Gastroesophageal sphincter (tissue), 4 donors: ENCODE results near the gene ATXN3L. TPM values are rescaled to one million over a fixed set of nuclear protein-coding genes. Genes with fewer than 3 reads are reported as not detected.

ENCODE experiments used
- ATAC-seq: fragments of 150-250 bp; one replicate; pipeline ENCODE4 v1.9.1; 2016; ENCODE audit warnings: mild to moderate bottlenecking, moderate library complexity
- H3K27ac ChIP-seq, 4 donors: fragments of 200-600 bp; sonication (generic) in 3 of 4; 1 replicate in 3 of 4; 2 replicates in 1 of 4; pipeline ENCODE4 v1.5.1; 2016 to 2019
- H3K27me3 ChIP-seq: fragments of 200-600 bp; sonication (generic); one replicate; pipeline ENCODE4 v1.5.1; 2019
- H3K36me3 ChIP-seq, 2 donors: fragments of 200-600 bp; sonication (generic); one replicate each; pipeline ENCODE4 v1.5.1; 2019; ENCODE audit warnings: control low read depth in 1 of 2
- H3K4me1 ChIP-seq, 3 donors: fragments of 200-600 bp; sonication (generic); 1 replicate in 2 of 3; 2 replicates in 1 of 3; pipeline ENCODE4 v1.5.1; 2016 to 2019; ENCODE audit warnings: control low read depth in 2 of 3
- H3K4me3 ChIP-seq, 2 donors: fragments of 200-600 bp; sonication (generic); one replicate each; pipeline ENCODE4 v1.5.1; 2019; ENCODE audit warnings: mild to moderate bottlenecking in 1 of 2, moderate library complexity in 1 of 2
- H3K9me3 ChIP-seq, 3 donors: fragments of 200-600 bp; sonication (generic); one replicate each; pipeline ENCODE4 v1.5.1; 2017 to 2019; ENCODE audit warnings: control low read depth in 2 of 3
- EP300 ChIP-seq: sonication (generic); formaldehyde crosslinking; IDR thresholded peaks from one replicate; pipeline ENCODE4 v1.6.1; 2017; ENCODE audit warnings: antibody characterized with exemption, mild to moderate bottlenecking
- POLR2A ChIP-seq, 2 donors: fragments of 450-650 bp; IDR thresholded peaks; one replicate each; pipeline ENCODE4 v1.6.1; 2017; ENCODE audit warnings: antibody characterized with exemption in 2 of 2, mild to moderate bottlenecking in 2 of 2, moderate library complexity in 1 of 2
- POLR2AphosphoS5 ChIP-seq: sonication (generic); formaldehyde crosslinking; IDR thresholded peaks from one replicate; pipeline ENCODE4 v1.6.1; 2017; ENCODE audit warnings: antibody characterized with exemption
- WGBS, 2 donors: methylation state at CpG; one replicate each; pipeline ENCODE4 v1.1.5; 2018; ENCODE audit warnings: low coverage in 1 of 2; 5-methylcytosine and 5-hydroxymethylcytosine counted together
- total RNA-seq, 4 donors: library from RNA; depleted of rRNA; stranded (reverse); fragments of >200 nt; gene quantifications; one replicate each; pipeline ENCODE4 v1.1.0, GENCODE V29; 2016
- TF ChIP-seq, protein P1 (sequence below), 4 experiments: fragments of 200-600 bp in 2 of 4; fragments of 450-650 bp in 2 of 4; sonication (generic) in 1 of 4; IDR thresholded peaks; one replicate each; pipeline ENCODE4 v1.5.1; 2017 to 2019; ENCODE audit warnings: antibody characterized with exemption in 4 of 4, mild to moderate bottlenecking in 2 of 4, moderate library complexity in 2 of 4

ATXN3L gene
- total RNA-seq, 4 donors from 2014 or later: not detected

GRCh38 chrX:13298836-13299235, 21.0 kb downstream of the ATXN3L start:
- ATAC-seq: no peak
- Histone ChIP-seq H3K27me3 (no peaks in the 10 kb centered on the region), H3K4me3 (no peak overlapping the region), H3K27ac (no peak overlapping the region), H3K36me3 (no peaks in the 10 kb centered on the region), H3K4me1 (no peaks in the 10 kb centered on the region), H3K9me3 (no peaks in the 10 kb centered on the region)
- 64 to 81% methylated on average over 3 of the region's 4 CpGs for WGBS, 2 donors
- TF ChIP-seq EP300 (no peak), POLR2A (IDR thresholded peaks at IDR 0.05) (no peak)

- H3K4me1 ChIP-seq: no peaks in the 10 kb centered on the region
- no peaks in the 10 kb centered on the region for H3K9me3 ChIP-seq
- no peaks in the 10 kb centered on the region for H3K27me3 ChIP-seq
- no peak for ATAC-seq
- H3K4me3 ChIP-seq: no peak overlapping the region
- TF ChIP-seq POLR2AphosphoS5: no peak
- TF ChIP-seq EP300: no peak
- TF ChIP-seq, protein P1, sequence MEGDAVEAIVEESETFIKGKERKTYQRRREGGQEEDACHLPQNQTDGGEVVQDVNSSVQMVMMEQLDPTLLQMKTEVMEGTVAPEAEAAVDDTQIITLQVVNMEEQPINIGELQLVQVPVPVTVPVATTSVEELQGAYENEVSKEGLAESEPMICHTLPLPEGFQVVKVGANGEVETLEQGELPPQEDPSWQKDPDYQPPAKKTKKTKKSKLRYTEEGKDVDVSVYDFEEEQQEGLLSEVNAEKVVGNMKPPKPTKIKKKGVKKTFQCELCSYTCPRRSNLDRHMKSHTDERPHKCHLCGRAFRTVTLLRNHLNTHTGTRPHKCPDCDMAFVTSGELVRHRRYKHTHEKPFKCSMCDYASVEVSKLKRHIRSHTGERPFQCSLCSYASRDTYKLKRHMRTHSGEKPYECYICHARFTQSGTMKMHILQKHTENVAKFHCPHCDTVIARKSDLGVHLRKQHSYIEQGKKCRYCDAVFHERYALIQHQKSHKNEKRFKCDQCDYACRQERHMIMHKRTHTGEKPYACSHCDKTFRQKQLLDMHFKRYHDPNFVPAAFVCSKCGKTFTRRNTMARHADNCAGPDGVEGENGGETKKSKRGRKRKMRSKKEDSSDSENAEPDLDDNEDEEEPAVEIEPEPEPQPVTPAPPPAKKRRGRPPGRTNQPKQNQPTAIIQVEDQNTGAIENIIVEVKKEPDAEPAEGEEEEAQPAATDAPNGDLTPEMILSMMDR (IDR thresholded peaks at IDR 0.05): no peak
- TF ChIP-seq POLR2A (IDR thresholded peaks at IDR 0.05): no peak
- WGBS, 2 donors: 78 to 92% methylated on average over 5 of the region's 5 CpGs
- no peaks in the 10 kb centered on the region for H3K36me3 ChIP-seq
- no peak overlapping the region for H3K27ac ChIP-seq
These were observed 24.0 kb downstream of the ATXN3L start for GRCh38 chrX:13295841-13296240.

DNA sequence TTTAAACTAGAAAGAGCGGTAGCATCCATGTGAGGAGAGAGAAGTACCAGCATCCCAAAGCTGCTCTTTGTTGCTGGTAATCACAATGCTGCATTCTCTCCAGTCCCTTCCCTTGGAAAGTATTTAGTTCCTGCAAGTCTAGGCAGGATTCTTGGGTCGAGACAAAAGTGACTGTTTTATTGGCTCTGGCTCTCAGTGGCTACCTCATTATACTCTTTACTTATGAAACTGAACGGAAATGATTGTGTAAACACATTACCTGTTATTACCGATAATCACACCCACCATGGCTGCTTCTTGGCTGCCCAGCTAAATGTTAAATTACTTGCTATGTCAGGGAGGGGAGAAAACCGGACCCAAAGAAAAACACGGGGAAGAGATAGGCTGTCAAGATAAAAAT, 26.2 kb downstream of the ATXN3L start:
- Histone ChIP-seq H3K36me3 (no peaks in the 10 kb centered on the region), H3K27me3 (no peaks in the 10 kb centered on the region), H3K9me3 (no peaks in the 10 kb centered on the region), H3K27ac (no peak overlapping the region), H3K4me1 (no peaks in the 10 kb centered on the region), H3K4me3 (no peak overlapping the region)
- TF ChIP-seq EP300: no peak
- 59% methylated on average over 6 of the region's 6 CpGs; no CpG with 5 or more reads in 1 of the 2 donors for WGBS, 2 donors
- no peak for ATAC-seq

DNA sequence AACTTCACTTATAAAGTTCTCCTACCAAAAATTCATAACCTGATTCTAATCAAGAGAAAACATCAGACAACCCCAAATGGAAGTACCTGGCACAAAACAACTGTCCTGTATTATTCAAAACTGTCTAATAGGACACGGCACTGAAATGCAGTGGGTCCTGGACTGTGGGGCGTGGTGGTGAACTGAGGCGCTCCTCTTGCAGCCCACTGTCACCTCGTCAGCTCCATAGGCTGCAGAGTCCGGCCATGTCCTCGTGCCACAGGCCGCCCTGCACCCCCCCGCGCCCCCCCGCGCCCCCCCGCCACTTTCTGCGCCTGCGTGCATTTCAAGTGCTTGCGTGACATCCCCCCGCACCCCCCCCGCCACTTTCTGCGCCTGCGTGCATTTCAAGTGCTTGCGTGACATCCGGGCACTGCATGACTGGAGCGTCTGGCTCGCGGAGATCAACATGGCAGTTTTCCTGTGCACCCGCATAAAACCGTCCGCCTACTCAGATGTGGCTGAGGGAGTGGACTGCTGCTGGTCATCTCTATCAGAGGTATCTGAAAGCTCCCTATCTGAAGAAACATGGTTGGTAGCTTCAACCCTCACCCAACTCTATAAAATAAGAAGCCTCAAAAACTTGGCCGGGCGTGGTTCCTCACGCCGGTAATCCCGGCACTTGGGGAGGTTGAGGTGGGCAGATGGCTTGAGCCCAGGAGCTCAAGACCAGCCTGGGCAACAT, 28.8 kb downstream of the ATXN3L start:
- TF ChIP-seq POLR2A (IDR thresholded peaks at IDR 0.05) (no peak), POLR2AphosphoS5 (no peak), EP300 (no peak)
- TF ChIP-seq, protein P1 (IDR thresholded peaks at IDR 0.05): no peak
- ATAC-seq: no peak
- Histone ChIP-seq H3K9me3 (no peaks in the 10 kb centered on the region), H3K4me1 (no peaks in the 10 kb centered on the region), H3K4me3 (no peak overlapping the region), H3K27me3 (no peaks in the 10 kb centered on the region), H3K36me3 (no peaks in the 10 kb centered on the region), H3K27ac (no peak overlapping the region)
- WGBS, 2 donors: 84% methylated on average over 4 of the region's 32 CpGs; no CpG with 5 or more reads in 1 of the 2 donors

DNA sequence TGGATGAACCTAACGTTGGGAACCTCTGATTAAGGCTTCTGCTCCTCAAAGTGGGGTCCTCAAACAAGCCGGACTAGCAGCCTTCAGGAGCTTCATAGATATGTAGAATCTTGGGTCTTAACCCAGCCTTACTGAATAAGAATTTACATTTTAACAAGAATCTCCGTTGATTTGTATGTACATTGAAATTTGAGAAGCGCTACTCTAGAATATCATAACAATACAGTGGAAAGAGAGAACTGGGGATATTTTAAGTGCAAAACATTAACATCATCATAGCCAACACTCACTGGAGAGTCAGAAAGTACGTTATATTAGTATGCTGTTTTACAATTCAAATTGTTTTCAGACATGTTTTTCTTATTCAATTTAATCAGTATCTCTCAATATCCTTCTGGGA, 31.2 kb downstream of the ATXN3L start:
- no peaks in the 10 kb centered on the region for H3K9me3 ChIP-seq
- no peak for ATAC-seq
- no peaks in the 10 kb centered on the region for H3K4me1 ChIP-seq
- 76 to 90% methylated on average over 3 to 5 of the region's 5 CpGs for WGBS, 2 donors
- no peak overlapping the region for H3K27ac ChIP-seq
- H3K4me3 ChIP-seq: no peak overlapping the region
- H3K27me3 ChIP-seq: no peaks in the 10 kb centered on the region
- no peak for TF ChIP-seq EP300
- TF ChIP-seq POLR2AphosphoS5: no peak
- TF ChIP-seq POLR2A (IDR thresholded peaks at IDR 0.05): no peak
- TF ChIP-seq, protein P1 (IDR thresholded peaks at IDR 0.05): no peak
- no peaks in the 10 kb centered on the region for H3K36me3 ChIP-seq

DNA sequence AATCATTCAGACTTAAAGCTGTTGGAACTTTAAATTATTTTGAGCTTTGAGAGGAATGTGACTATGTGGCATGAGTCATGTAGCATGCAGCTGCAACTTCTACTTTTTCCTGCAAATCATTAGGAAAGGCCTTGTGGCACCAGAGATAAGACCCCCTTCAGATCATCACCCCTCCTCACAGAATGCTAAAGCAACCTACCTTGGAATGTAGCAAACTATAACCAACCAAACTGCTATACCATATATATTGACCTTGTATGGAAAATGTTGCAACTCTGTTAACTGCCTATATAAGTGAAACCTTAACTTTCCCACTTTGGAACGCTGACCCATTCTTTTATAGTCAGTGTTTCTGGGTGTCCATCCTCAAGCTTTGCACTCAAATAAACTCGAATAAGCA, 32.0 kb downstream of the ATXN3L start:
- no peaks in the 10 kb centered on the region for H3K27me3 ChIP-seq
- no peak for TF ChIP-seq POLR2A (IDR thresholded peaks at IDR 0.05)
- no peak for TF ChIP-seq POLR2AphosphoS5
- TF ChIP-seq, protein P1 (IDR thresholded peaks at IDR 0.05): no peak
- TF ChIP-seq EP300: no peak
- H3K4me1 ChIP-seq: no peaks in the 10 kb centered on the region
- H3K9me3 ChIP-seq: no peaks in the 10 kb centered on the region
- WGBS, 2 donors: 67 to 79% methylated on average over 2 of the region's 2 CpGs
- no peaks in the 10 kb centered on the region for H3K36me3 ChIP-seq
- no peak overlapping the region for H3K4me3 ChIP-seq
- H3K27ac ChIP-seq: no peak overlapping the region
- ATAC-seq: no peak
